GM12891 (cell line): Measurements from ENCODE around the gene TMEM178B.

Experiments used
- POLR2A ChIP-seq: IDR thresholded peaks from 2 replicates; pipeline ENCODE4 v1.6.1; 2011; ENCODE audit warnings: low read depth, low read length, control low read depth
- POLR2AphosphoS5 ChIP-seq: IDR thresholded peaks from 2 replicates; pipeline ENCODE4 v1.6.1; 2011; ENCODE audit warnings: low read depth, low read length, control low read depth

DNA sequence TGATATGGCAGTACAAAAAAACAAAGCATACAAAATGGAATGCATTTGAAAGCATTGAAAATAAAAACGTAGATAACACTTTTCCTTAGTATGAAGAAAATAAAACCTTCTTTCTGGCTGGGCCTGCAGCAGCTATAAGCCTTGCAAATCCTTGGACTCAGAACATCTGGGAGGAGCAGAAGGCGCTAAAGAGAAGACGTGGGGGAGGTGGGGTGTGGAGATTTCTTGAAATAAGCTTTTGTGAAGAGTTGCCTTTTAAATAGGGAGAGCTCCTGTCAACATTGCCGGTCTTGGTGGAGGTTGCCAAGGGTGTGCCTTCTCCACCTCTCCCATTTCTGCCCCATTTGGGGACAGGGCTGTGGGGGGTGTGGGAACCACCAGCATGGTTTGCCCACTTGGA is 128.7 kb downstream of the TMEM178B start:
- TF ChIP-seq POLR2AphosphoS5: no peak
- TF ChIP-seq POLR2A: no peak
